PC-9 (cell line): ENCODE measurements around the gene CCDC117. TPM values are rescaled to one million over a fixed set of nuclear protein-coding genes. Genes with fewer than 3 reads are reported as not detected.
A peak's percentile ranks its signal among the peaks of the same experiment; 100 is the strongest.

Experiments
- BruUV-seq: library from RNA; stranded (reverse); fragments of 400-500 nt; replicated peaks from 2 replicates; lab custom pipeline; 2021; lab: Mats Ljungman, UMichigan
- CTCF ChIA-PET: fragments of 300-600 bp; sonication (Branson Sonifier 250); formaldehyde crosslinking; loops from one replicate; lab custom pipeline; 2022; ENCODE audit warnings: antibody characterized with exemption; lab: Charles Lee
- POLR2A ChIA-PET: fragments of 300-600 bp; sonication (Branson Sonifier 250); formaldehyde crosslinking; loops from one replicate; lab custom pipeline; 2022; ENCODE audit warnings: antibody characterized with exemption; ENCODE audit not compliant: unreplicated experiment; lab: Charles Lee
- DNase-seq, 2 experiments: peaks; one replicate each; pipeline versions ENCODE4 v3.0.0 to v3.0.0-alpha.2; 2015 to 2022; ENCODE audit warnings: mixed read lengths in 1 of 2
- H2AFZ ChIP-seq: fragments of 200-600 bp; sonication (generic); 2 replicates; pipeline ENCODE4 v1.8.1; 2017; ENCODE audit warnings: antibody characterized with exemption
- H3F3A ChIP-seq: fragments of 200-600 bp; sonication (generic); 2 replicates; pipeline ENCODE4 v1.8.1; 2017; ENCODE audit warnings: antibody characterized with exemption, mild to moderate bottlenecking, low read depth; ENCODE audit not compliant: insufficient read depth
- H3K27ac ChIP-seq: fragments of 200-600 bp; sonication (generic); 2 replicates; pipeline ENCODE4 v1.6.1; 2016; ENCODE audit warnings: mixed run types
- H3K27me3 ChIP-seq: fragments of 200-600 bp; sonication (generic); 2 replicates; pipeline ENCODE4 v1.6.1; 2016; ENCODE audit warnings: low read depth, mixed run types; ENCODE audit not compliant: insufficient read depth
- H3K36me3 ChIP-seq: fragments of 200-600 bp; sonication (generic); 2 replicates; pipeline ENCODE4 v1.6.1; 2016; ENCODE audit warnings: low read depth, mixed run types
- H3K4me1 ChIP-seq: fragments of 200-600 bp; sonication (generic); replicated peaks from 2 replicates; pipeline ENCODE4 v1.6.1; 2016; ENCODE audit warnings: mixed run types; ENCODE audit not compliant: insufficient read depth
- H3K4me2 ChIP-seq: fragments of 200-600 bp; sonication (generic); 2 replicates; pipeline ENCODE4 v1.6.1; 2017; ENCODE audit warnings: mixed run types
- H3K4me3 ChIP-seq: fragments of 200-600 bp; sonication (generic); 2 replicates; pipeline ENCODE4 v1.6.1; 2016; ENCODE audit warnings: mixed run types
- H3K79me2 ChIP-seq: fragments of 200-600 bp; sonication (generic); 2 replicates; pipeline ENCODE4 v1.6.1; 2017; ENCODE audit warnings: low read depth, mixed run types
- H3K9me2 ChIP-seq: fragments of 200-600 bp; sonication (generic); 2 replicates; pipeline ENCODE4 v1.8.1; 2017; ENCODE audit warnings: mild to moderate bottlenecking; ENCODE audit not compliant: insufficient read depth
- H3K9me3 ChIP-seq: fragments of 200-600 bp; sonication (generic); 2 replicates; pipeline ENCODE4 v1.8.1; 2016; ENCODE audit warnings: low read depth; ENCODE audit not compliant: insufficient read depth
- H4K20me1 ChIP-seq: fragments of 200-600 bp; sonication (generic); 2 replicates; pipeline ENCODE4 v1.8.1; 2017; ENCODE audit not compliant: insufficient read depth
- EZH2 ChIP-seq: fragments of 200-600 bp; sonication (generic); IDR thresholded peaks from 2 replicates; pipeline ENCODE4 v1.8.0; 2017; ENCODE audit warnings: antibody characterized with exemption, low read depth
- intact Hi-C: fragments of 100-400 bp; cut with micrococcal nuclease; formaldehyde crosslinking; loops from one replicate; pipeline ENCODE4 v1.10.0; 2022; ENCODE audit not compliant: unreplicated experiment
- total RNA-seq: library from RNA; stranded (reverse); gene quantifications from 2 replicates; pipeline ENCODE4 v1.2.3, GENCODE V29; 2021
- TF ChIP-seq, protein P1 (sequence below): fragments of 200-600 bp; sonication (generic); conservative IDR thresholded peaks from 2 replicates; pipeline ENCODE4 v1.6.1; 2017; ENCODE audit warnings: mixed run types, antibody characterized with exemption, mild to moderate bottlenecking, moderate library complexity

Gene CCDC117
- total RNA-seq, 1 experiment from 2014 or later: 11.4 TPM

DNA sequence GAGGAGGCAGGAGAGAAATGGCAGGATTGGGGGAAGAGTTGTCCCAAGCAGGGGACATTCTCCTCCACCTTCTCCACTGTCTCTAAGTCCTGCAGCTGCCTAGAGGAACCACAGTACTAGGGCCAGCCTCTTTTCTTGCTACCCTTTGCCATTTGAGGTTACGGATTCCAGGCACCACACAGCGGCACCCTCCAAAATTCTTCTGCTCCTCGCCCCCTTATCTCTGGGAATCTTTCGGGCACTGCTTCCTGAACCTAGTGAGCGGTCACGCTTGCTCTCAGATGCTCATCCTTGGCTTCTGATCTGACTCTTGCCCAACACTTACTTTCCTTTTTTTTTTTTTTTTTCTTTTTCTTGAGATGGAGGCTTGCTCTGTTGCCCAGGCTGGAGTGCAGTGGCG, 54.4 kb downstream of the CCDC117 start:
- CTCF ChIA-PET: no interaction called here
- H3K36me3 ChIP-seq: no peaks in the 10 kb centered on the region
- TF ChIP-seq, protein P1, sequence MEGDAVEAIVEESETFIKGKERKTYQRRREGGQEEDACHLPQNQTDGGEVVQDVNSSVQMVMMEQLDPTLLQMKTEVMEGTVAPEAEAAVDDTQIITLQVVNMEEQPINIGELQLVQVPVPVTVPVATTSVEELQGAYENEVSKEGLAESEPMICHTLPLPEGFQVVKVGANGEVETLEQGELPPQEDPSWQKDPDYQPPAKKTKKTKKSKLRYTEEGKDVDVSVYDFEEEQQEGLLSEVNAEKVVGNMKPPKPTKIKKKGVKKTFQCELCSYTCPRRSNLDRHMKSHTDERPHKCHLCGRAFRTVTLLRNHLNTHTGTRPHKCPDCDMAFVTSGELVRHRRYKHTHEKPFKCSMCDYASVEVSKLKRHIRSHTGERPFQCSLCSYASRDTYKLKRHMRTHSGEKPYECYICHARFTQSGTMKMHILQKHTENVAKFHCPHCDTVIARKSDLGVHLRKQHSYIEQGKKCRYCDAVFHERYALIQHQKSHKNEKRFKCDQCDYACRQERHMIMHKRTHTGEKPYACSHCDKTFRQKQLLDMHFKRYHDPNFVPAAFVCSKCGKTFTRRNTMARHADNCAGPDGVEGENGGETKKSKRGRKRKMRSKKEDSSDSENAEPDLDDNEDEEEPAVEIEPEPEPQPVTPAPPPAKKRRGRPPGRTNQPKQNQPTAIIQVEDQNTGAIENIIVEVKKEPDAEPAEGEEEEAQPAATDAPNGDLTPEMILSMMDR: no peak
- TF ChIP-seq EZH2: no peak
- no peak for DNase-seq
- H3K4me3 ChIP-seq: no peak overlapping the region
- H2AFZ ChIP-seq: no peak overlapping the region
- H4K20me1 ChIP-seq: no peaks in the 10 kb centered on the region
- intact Hi-C loops: no loop called here
- H3K9me2 ChIP-seq: no peaks in the 10 kb centered on the region
- POLR2A ChIA-PET: no interaction called here
- no peaks in the 10 kb centered on the region for H3K9me3 ChIP-seq
- BruUV-seq: no TSS peak
- no peaks in the 10 kb centered on the region for H3K79me2 ChIP-seq
- peaks cover 5% of the 10 kb centered on the region; the same call in 1 of the 2 replicates for H3F3A ChIP-seq
- H3K27ac ChIP-seq: no peak overlapping the region
- H3K4me2 ChIP-seq: no peak overlapping the region
- peaks cover 8% of the 10 kb centered on the region for H3K4me1 ChIP-seq
- no peaks in the 10 kb centered on the region for H3K27me3 ChIP-seq

DNA sequence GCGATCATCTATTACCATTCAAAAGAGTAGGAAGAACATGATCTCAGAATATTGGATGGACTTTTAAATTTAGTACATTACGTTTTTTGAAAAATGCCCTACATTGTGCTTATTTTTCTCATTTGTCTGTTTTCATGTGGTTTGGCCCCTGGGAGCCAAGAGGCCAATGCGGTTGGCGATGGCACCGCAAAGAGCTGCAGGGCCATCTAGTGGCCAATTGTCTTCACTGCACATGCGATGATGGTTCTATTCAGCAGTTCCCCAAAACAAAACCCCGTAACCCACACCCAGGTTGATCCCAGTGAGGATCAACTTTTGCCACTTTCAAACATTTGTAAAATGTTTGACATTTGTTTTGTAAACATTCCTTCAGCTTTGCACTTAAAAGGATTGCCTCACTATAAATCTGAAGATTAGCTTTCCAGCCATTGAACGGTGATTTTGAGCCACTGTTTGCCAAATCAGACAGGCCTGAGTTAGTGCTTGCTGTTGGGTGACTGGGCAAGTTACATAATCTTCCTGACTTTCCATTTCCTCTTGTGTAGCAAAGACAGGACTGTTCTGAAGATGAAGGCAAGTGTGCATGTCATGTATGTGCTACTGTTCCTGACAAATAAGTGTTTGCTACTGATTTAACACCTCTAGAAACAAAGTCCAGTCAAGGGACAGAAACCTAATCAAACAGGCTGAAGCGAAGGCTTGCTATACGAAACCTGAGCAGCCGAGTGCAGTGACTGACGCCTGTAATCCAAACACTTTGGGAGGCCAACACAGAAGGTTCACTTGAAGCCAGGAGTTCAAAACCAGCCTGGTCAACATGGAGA, 57.1 kb downstream of the CCDC117 start:
- Histone ChIP-seq H3K36me3 (no peaks in the 10 kb centered on the region), H3K27ac (no peak overlapping the region), H3K4me3 (no peak overlapping the region), H4K20me1 (no peaks in the 10 kb centered on the region), H3K79me2 (no peaks in the 10 kb centered on the region), H3K9me2 (no peaks in the 10 kb centered on the region), H3K4me1 (no peaks in the 10 kb centered on the region), H2AFZ (no peak overlapping the region), H3K9me3 (no peaks in the 10 kb centered on the region), H3F3A (no peaks in the 10 kb centered on the region), H3K4me2 (no peak overlapping the region), H3K27me3 (no peaks in the 10 kb centered on the region)
- peak; percentile 50 to 57 for DNase-seq
- intact Hi-C loops: loop anchor here (1.0 to 2.0 kb wide), 2 partner anchors 39 to 229 kb away; no protein-coding TSS in a partner anchor
- CTCF ChIA-PET: interaction anchor here (0.6 kb wide), 3 partner anchors 78 to 1582 kb away, joined by 3 to 7 read pairs (median 5); no protein-coding TSS in a partner anchor
- no peak for TF ChIP-seq EZH2
- TF ChIP-seq, protein P1: peak; percentile 97
- no TSS peak for BruUV-seq
- POLR2A ChIA-PET: interaction anchor here (0.6 kb wide), 1 partner anchor 215 kb away, joined by 3 read pairs; no protein-coding TSS in a partner anchor

GRCh38 chr22:28830441-28830840, 57.9 kb downstream of the CCDC117 start:
- Histone ChIP-seq H4K20me1 (no peaks in the 10 kb centered on the region), H3K27me3 (no peaks in the 10 kb centered on the region), H3K4me2 (no peak overlapping the region), H3K9me2 (no peaks in the 10 kb centered on the region), H3K36me3 (no peaks in the 10 kb centered on the region), H3K4me1 (no peaks in the 10 kb centered on the region), H3K4me3 (no peak overlapping the region), H3F3A (no peaks in the 10 kb centered on the region), H3K27ac (no peak overlapping the region), H3K79me2 (no peaks in the 10 kb centered on the region), H2AFZ (no peak overlapping the region), H3K9me3 (no peaks in the 10 kb centered on the region)
- no TSS peak for BruUV-seq
- POLR2A ChIA-PET: no interaction called here
- TF ChIP-seq EZH2: no peak
- TF ChIP-seq, protein P1: no peak
- intact Hi-C loops: no loop called here
- DNase-seq: no peak
- CTCF ChIA-PET: interaction anchor here (0.6 kb wide), 2 partner anchors 209 to 211 kb away, joined by 3 to 5 read pairs; no protein-coding TSS in a partner anchor
